GM12878 (cell line): Measurements from ENCODE around the gene MAL.

ENCODE experiments used
- CEBPZ ChIP-seq: fragments of 150-350 bp; IDR thresholded peaks from 2 replicates; pipeline ENCODE4 v1.6.1; 2016; ENCODE audit warnings: low read depth, low read length
- CHD1 ChIP-seq: IDR thresholded peaks from 2 replicates; pipeline ENCODE4 v1.6.1; 2012; ENCODE audit warnings: low read depth, low read length, improper control_type of control experiment
- CHD2 ChIP-seq: IDR thresholded peaks from 2 replicates; pipeline ENCODE4 v1.6.1; 2011; ENCODE audit warnings: low read depth, low read length, improper control_type of control experiment, borderline replicate concordance
- CTCF ChIP-seq, 3 experiments: IDR thresholded peaks in 2 of 3; conservative IDR thresholded peaks in 1 of 3; 2 replicates each; pipeline ENCODE4 v1.5.1; 2011; ENCODE audit warnings: low read depth in 3 of 3, low read length in 3 of 3, mild to moderate bottlenecking in 3 of 3, control low read depth in 2 of 3, moderate library complexity in 2 of 3, inconsistent platforms in 1 of 3, mixed read lengths in 1 of 3; ENCODE audit not compliant: control insufficient read depth in 2 of 3, insufficient read depth in 1 of 3; ENCODE audit errors: extremely low read depth in 1 of 3
- POLR2A ChIP-seq: IDR thresholded peaks from 2 replicates; pipeline ENCODE4 v1.6.1; 2011; ENCODE audit warnings: low read depth, mild to moderate bottlenecking, low read length
- TARDBP ChIP-seq: IDR thresholded peaks from 2 replicates; pipeline ENCODE4 v1.6.1; 2016; ENCODE audit warnings: borderline replicate concordance
- ZNF384 ChIP-seq: IDR thresholded peaks from 2 replicates; pipeline ENCODE4 v1.6.1; 2012; ENCODE audit warnings: low read depth, mild to moderate bottlenecking, low read length, improper control_type of control experiment, borderline replicate concordance
- TF ChIP-seq, protein P1 (sequence below): IDR thresholded peaks from 2 replicates; pipeline ENCODE4 v1.6.1; 2012; ENCODE audit warnings: low read depth, low read length, improper control_type of control experiment

GRCh38 chr2:95074663-95075439, 49.3 kb downstream of the MAL start:
- TF ChIP-seq POLR2A (no peak), CHD2 (no peak), CEBPZ (no peak), ZNF384 (no peak), CHD1 (no peak), CTCF (IDR thresholded peaks at IDR 0.05 in 2 of 3, conservative IDR thresholded peaks at IDR 0.05 in 1 of 3; ENCODE audit: control insufficient read depth in 2 of 3, extremely low read depth in 1 of 3, insufficient read depth in 1 of 3, low read depth in 3 of 3, low read length in 3 of 3) (no peak), TARDBP (no peak)
- TF ChIP-seq, protein P1, sequence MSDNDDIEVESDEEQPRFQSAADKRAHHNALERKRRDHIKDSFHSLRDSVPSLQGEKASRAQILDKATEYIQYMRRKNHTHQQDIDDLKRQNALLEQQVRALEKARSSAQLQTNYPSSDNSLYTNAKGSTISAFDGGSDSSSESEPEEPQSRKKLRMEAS: no peak
